HUDEP-2 (cell line): ENCODE data around the gene CENPN.

Source experiments
- DNase-seq, 76 experiments: peaks; one replicate each; lab custom pipeline; 2025; ENCODE audit not compliant: unreplicated experiment in 76 of 76; lab: John Stamatoyannopoulos, UW

The CENPN gene

DNA sequence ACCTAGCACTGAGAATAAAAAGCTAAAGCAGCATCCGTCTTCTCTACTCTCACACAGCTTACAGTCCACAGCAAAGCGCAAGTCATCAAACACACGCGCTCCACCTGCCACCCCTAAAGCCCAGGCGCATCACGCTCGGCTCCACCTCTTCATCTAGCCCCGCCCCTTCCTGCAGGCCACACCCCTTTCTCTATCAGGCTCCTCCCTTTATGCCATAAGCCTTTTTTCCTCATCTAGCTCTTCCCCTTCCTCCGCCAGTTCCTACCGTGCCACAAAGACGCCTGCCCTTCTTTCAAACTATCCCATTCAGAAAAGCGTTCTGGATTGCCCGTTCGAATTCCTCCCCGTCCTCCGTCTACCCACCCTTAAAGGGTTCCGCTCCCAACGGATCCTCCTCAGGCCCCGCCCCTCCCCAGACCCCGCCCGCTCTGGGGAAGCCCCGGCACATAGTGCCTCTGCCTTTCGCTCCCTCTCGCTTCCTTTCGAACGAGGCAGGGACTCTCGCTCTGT, 69.6 kb downstream of the CENPN start:
- DNase-seq, result peak in 73 of 76 experiments; percentile 42 to 99 (median 88)

DNA sequence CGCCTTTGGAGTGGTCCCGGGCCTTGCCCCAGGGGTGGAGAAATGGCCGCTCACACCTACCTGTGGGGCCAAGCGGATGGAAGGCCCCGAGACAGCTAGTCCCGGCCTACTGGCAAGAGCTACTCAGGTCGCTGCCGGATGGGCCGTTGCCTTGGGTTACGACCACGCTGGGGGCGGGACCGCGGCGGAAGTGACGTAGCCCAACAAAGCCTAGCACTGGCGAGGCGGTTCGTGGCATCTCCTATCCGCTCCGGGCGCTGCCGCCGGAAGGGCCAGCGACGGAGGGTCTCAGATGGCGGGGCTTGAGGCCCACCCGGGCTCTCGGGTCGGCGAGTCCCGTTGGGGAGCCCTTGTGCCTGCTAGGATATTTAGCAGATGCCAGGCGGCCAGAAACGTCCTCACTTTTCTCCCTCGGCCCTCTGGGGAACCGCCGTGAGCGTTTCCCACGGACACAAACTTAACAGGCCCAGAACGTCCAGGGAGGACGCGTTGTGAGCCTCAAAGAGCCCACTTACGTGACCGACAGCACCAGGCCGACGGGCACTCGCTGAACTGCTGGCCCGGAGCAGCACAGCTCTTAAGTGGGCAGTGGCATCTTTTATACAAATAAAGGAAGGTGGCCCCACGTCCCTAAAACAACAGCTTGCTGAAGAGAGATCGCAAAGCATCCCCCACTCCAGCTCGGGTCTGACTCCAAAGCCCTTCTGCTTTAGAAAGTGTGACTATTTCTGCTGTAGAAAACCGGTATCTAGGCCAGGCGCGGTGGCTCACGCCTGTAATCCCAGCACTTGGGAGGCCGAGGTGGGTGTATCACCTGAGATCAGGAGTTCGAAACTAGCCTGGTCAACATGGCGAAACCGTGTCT, 70.3 kb downstream of the CENPN start, which contains the start of gene C16orf46:
TSS of gene C16orf46 (minus strand) at position 163 of the 865 bp plus-strand sequence. CDS start 13,283 bp downstream, outside the sequence.
- DNase-seq, result peak in 74 of 76 experiments; percentile 62 to 99 (median 92)

DNA sequence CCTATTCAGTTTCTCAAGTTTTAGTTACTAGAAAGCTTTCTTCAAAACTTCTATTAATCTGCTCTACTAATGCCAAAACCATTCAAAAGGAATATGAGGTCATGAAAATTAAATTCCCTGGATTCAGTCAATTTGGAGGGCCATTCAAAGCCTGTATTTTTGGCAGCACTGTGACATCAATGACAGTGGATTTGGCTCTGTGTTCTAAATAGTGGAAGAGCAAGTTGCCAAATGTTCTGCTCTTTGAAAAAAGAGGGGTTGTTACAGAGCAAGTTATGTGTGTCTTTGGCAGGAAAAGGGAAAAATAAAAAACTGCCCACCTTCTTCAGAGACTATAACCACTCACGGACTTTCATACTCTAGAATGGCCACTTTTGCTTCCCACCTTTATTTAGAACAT, 73.2 kb downstream of the CENPN start:
- DNase-seq, result no peak

DNA sequence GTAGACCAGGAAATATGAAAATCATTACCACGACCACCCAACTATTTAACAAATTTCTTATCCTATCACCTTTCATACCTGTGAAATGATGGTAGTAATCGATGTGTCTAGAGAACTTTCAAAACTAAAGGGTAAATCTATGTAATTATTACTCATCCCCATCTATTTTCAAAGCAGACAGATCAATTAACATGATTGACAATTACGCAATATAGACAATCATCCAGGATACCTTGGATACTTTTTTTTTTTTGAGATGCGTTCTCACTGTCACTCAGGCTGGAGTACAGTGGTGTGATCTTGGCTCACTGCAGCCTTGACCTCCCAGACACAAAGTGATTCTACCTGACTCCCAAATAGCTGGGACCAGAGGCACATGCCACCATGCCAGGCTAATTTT, 74.0 kb downstream of the CENPN start:
- DNase-seq, result no peak
